ENCODE results near the gene SALL1. TPM values are rescaled to one million over a fixed set of nuclear protein-coding genes. Genes with fewer than 3 reads are reported as not detected.

The SALL1 gene
- total and polyA plus RNA-seq, 2 of the 8 experiments (the other 6 are each of a cell fraction or from before 2014, with no cell fraction given), result 33.7 to 56.8 TPM

DNA sequence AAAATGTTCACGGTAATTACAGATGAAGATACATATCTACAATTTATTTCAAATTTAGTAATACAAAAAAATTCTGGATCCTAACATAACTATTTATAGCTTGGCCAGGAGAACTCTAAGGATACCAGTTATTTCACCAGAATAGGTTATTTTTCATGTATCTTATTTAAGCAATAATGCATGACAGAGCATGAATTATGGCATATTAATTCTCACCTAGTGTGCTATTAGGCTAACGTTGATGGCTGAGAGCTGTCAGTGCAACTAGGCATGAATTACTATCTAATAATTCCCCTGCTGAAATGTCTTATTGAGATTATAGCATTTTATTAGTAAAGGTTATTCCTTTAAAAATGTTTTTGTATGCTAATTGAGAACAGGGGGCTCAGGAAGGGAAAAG, 44.5 kb downstream of the SALL1 start (continued):
- no peak for TF ChIP-seq BRCA1 (IDR thresholded peaks at IDR 0.05; ENCODE audit: low read depth, low read length)
- TF ChIP-seq USF2 (IDR thresholded peaks at IDR 0.05; ENCODE audit: low read length), result no peak
- no peak for TF ChIP-seq BCL11A (IDR thresholded peaks at IDR 0.05; ENCODE audit: low read depth in 2 of 2, low read length in 2 of 2)
- TF ChIP-seq TEAD4 (IDR thresholded peaks at IDR 0.05; ENCODE audit: low read depth, low read length), result no peak
- TF ChIP-seq TAF1 (IDR thresholded peaks at IDR 0.05; ENCODE audit: low read depth, low read length), result no peak

Data from H1 (cell line).